PC-9 (cell line): ENCODE data around the gene ARID3A. TPM values are rescaled to one million over a fixed set of nuclear protein-coding genes. Genes with fewer than 3 reads are reported as not detected.

Source experiments
- BruUV-seq: library from RNA; stranded (reverse); fragments of 400-500 nt; replicated peaks from 2 replicates; lab custom pipeline; 2021; lab: Mats Ljungman, UMichigan
- CTCF ChIA-PET: fragments of 300-600 bp; sonication (Branson Sonifier 250); formaldehyde crosslinking; loops from one replicate; lab custom pipeline; 2022; ENCODE audit warnings: antibody characterized with exemption; lab: Charles Lee
- POLR2A ChIA-PET: fragments of 300-600 bp; sonication (Branson Sonifier 250); formaldehyde crosslinking; loops from one replicate; lab custom pipeline; 2022; ENCODE audit warnings: antibody characterized with exemption; ENCODE audit not compliant: unreplicated experiment; lab: Charles Lee
- DNase-seq, 2 experiments: peaks; one replicate each; pipeline versions ENCODE4 v3.0.0 to v3.0.0-alpha.2; 2015 to 2022; ENCODE audit warnings: mixed read lengths in 1 of 2
- H2AFZ ChIP-seq: fragments of 200-600 bp; sonication (generic); 2 replicates; pipeline ENCODE4 v1.8.1; 2017; ENCODE audit warnings: antibody characterized with exemption
- H3F3A ChIP-seq: fragments of 200-600 bp; sonication (generic); 2 replicates; pipeline ENCODE4 v1.8.1; 2017; ENCODE audit warnings: antibody characterized with exemption, mild to moderate bottlenecking, low read depth; ENCODE audit not compliant: insufficient read depth
- H3K27ac ChIP-seq: fragments of 200-600 bp; sonication (generic); 2 replicates; pipeline ENCODE4 v1.6.1; 2016; ENCODE audit warnings: mixed run types
- H3K27me3 ChIP-seq: fragments of 200-600 bp; sonication (generic); 2 replicates; pipeline ENCODE4 v1.6.1; 2016; ENCODE audit warnings: low read depth, mixed run types; ENCODE audit not compliant: insufficient read depth
- H3K36me3 ChIP-seq: fragments of 200-600 bp; sonication (generic); 2 replicates; pipeline ENCODE4 v1.6.1; 2016; ENCODE audit warnings: low read depth, mixed run types
- H3K4me1 ChIP-seq: fragments of 200-600 bp; sonication (generic); replicated peaks from 2 replicates; pipeline ENCODE4 v1.6.1; 2016; ENCODE audit warnings: mixed run types; ENCODE audit not compliant: insufficient read depth
- H3K4me2 ChIP-seq: fragments of 200-600 bp; sonication (generic); 2 replicates; pipeline ENCODE4 v1.6.1; 2017; ENCODE audit warnings: mixed run types
- H3K4me3 ChIP-seq: fragments of 200-600 bp; sonication (generic); 2 replicates; pipeline ENCODE4 v1.6.1; 2016; ENCODE audit warnings: mixed run types
- H3K79me2 ChIP-seq: fragments of 200-600 bp; sonication (generic); 2 replicates; pipeline ENCODE4 v1.6.1; 2017; ENCODE audit warnings: low read depth, mixed run types
- H3K9me2 ChIP-seq: fragments of 200-600 bp; sonication (generic); 2 replicates; pipeline ENCODE4 v1.8.1; 2017; ENCODE audit warnings: mild to moderate bottlenecking; ENCODE audit not compliant: insufficient read depth
- H3K9me3 ChIP-seq: fragments of 200-600 bp; sonication (generic); 2 replicates; pipeline ENCODE4 v1.8.1; 2016; ENCODE audit warnings: low read depth; ENCODE audit not compliant: insufficient read depth
- H4K20me1 ChIP-seq: fragments of 200-600 bp; sonication (generic); 2 replicates; pipeline ENCODE4 v1.8.1; 2017; ENCODE audit not compliant: insufficient read depth
- EZH2 ChIP-seq: fragments of 200-600 bp; sonication (generic); IDR thresholded peaks from 2 replicates; pipeline ENCODE4 v1.8.0; 2017; ENCODE audit warnings: antibody characterized with exemption, low read depth
- intact Hi-C: fragments of 100-400 bp; cut with micrococcal nuclease; formaldehyde crosslinking; loops from one replicate; pipeline ENCODE4 v1.10.0; 2022; ENCODE audit not compliant: unreplicated experiment
- total RNA-seq: library from RNA; stranded (reverse); gene quantifications from 2 replicates; pipeline ENCODE4 v1.2.3, GENCODE V29; 2021
- TF ChIP-seq, protein P1 (sequence below): fragments of 200-600 bp; sonication (generic); conservative IDR thresholded peaks from 2 replicates; pipeline ENCODE4 v1.6.1; 2017; ENCODE audit warnings: mixed run types, antibody characterized with exemption, mild to moderate bottlenecking, moderate library complexity

ARID3A gene
- total RNA-seq, 1 experiment from 2014 or later = 10.7 TPM

DNA sequence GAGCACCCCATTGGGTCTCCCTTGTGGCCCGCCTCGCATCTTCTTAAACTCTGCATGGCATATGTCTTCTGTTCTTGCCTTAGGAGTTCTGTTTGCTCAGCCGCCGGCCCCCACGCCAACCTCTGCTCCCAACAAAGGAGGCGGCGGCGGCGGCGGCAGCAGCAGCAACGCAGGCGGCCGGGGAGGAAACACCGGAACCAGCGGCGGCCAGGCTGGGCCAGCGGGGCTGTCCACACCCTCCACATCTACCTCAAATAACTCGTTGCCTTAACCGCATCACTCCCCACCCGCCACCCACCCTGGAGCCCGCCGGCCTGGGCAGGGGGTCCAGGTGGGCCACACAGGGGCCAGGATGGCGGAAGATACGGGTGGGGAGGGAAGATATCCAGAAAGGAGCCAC, 46.0 kb downstream of the ARID3A start:
- H3K4me2 ChIP-seq = no peak overlapping the region
- DNase-seq = no peak
- no peaks in the 10 kb centered on the region; the same call in 1 of the 2 replicates for H3K9me3 ChIP-seq
- no peaks in the 10 kb centered on the region for H4K20me1 ChIP-seq
- H3K9me2 ChIP-seq = no peaks in the 10 kb centered on the region
- no peaks in the 10 kb centered on the region for H3K79me2 ChIP-seq
- no peaks in the 10 kb centered on the region for H3K4me1 ChIP-seq
- H3K27ac ChIP-seq = no peak overlapping the region
- H3K27me3 ChIP-seq = no peaks in the 10 kb centered on the region
- no TSS peak for BruUV-seq
- H3K4me3 ChIP-seq = no peak overlapping the region
- H3K36me3 ChIP-seq = peaks cover 7% of the 10 kb centered on the region; the same call in 1 of the 2 replicates
- TF ChIP-seq, protein P1, sequence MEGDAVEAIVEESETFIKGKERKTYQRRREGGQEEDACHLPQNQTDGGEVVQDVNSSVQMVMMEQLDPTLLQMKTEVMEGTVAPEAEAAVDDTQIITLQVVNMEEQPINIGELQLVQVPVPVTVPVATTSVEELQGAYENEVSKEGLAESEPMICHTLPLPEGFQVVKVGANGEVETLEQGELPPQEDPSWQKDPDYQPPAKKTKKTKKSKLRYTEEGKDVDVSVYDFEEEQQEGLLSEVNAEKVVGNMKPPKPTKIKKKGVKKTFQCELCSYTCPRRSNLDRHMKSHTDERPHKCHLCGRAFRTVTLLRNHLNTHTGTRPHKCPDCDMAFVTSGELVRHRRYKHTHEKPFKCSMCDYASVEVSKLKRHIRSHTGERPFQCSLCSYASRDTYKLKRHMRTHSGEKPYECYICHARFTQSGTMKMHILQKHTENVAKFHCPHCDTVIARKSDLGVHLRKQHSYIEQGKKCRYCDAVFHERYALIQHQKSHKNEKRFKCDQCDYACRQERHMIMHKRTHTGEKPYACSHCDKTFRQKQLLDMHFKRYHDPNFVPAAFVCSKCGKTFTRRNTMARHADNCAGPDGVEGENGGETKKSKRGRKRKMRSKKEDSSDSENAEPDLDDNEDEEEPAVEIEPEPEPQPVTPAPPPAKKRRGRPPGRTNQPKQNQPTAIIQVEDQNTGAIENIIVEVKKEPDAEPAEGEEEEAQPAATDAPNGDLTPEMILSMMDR = no peak
- no peak for TF ChIP-seq EZH2
- POLR2A ChIA-PET = no interaction called here
- H3F3A ChIP-seq = peaks cover 8% of the 10 kb centered on the region; the same call in 1 of the 2 replicates
- CTCF ChIA-PET = no interaction called here
- intact Hi-C loops = no loop called here
- H2AFZ ChIP-seq = no peak overlapping the region

DNA sequence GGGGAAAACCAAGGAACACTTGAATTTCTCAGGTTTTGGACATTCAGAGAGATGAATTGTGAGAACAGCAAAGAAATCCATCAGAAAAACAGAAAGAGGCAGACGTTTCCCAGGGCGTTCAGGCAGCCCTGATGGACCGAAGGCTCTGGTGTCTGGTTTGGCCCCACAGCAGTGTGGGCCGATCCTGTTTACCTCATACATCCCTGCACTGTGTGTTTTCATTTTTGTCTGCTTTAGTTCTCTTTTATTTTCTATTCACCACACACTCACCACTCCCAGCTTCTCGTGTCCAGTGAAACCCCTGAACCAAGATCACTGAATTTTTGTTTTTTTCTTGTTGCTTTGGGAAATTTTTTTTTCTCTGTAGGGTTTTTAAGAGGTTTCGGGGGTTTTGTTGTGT, 46.4 kb downstream of the ARID3A start:
- BruUV-seq = no TSS peak

DNA sequence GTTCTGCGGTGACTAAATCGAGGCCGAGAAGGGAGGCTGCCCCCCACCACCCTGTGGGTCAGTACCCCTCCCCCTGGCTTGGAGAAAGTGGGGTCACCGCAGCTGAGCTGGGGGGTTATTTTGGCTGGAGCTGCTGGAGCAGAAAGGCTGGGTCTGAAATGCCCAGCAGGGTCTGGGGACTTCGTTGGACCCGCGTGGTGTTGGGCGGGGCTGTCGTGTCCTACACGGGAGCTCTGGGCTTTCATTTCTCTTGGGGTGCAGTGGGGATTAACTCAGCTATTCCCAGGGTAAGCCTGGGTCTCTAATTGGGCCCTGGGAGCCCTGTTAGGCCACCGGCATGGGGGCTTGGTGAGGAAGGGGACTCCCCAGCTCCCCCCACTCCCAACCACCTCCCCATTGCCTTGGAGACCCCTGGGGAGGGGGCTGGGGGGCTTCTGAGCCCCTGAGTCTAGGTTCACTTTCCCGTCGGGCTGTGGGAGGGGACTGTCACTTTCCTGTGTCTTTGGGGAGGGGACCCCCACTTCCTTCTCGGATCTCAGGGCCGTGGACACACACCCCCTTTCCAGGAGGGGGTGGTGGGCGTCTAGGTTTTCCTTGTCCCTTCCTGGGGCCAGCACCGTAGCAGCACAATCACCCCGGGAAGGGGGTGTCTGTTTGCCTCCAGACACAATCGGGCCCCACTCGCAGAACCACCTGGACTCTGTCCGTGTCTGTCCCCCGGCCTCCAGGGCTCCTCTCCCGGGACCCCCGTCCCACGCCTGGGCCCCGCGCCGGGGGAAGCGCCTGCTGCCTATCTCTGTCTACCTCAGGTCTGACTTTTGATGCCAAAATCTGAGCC, 48.1 kb downstream of the ARID3A start:
- ChIA-PET CTCF (no interaction called here), POLR2A (no interaction called here)
- H3K9me3 ChIP-seq = no peaks in the 10 kb centered on the region; the same call in 1 of the 2 replicates
- peaks cover 8% of the 10 kb centered on the region; the same call in 1 of the 2 replicates for H3F3A ChIP-seq
- H3K4me2 ChIP-seq = no peak overlapping the region
- H3K4me1 ChIP-seq = no peaks in the 10 kb centered on the region
- DNase-seq = no peak
- no peaks in the 10 kb centered on the region for H4K20me1 ChIP-seq
- H3K27ac ChIP-seq = no peak overlapping the region
- no peak overlapping the region for H2AFZ ChIP-seq
- intact Hi-C loops = no loop called here
- TF ChIP-seq, protein P1 = no peak
- no peak for TF ChIP-seq EZH2
- H3K4me3 ChIP-seq = no peak overlapping the region
- peaks cover 7% of the 10 kb centered on the region; the same call in 1 of the 2 replicates for H3K36me3 ChIP-seq
- H3K9me2 ChIP-seq = no peaks in the 10 kb centered on the region
- no peaks in the 10 kb centered on the region for H3K27me3 ChIP-seq
- no peaks in the 10 kb centered on the region for H3K79me2 ChIP-seq
- no TSS peak for BruUV-seq

More for the DNA sequence above, 46.4 kb downstream of the ARID3A start:
- Histone ChIP-seq H3K36me3 (peaks cover 7% of the 10 kb centered on the region; the same call in 1 of the 2 replicates), H3K27ac (no peak overlapping the region), H3K27me3 (no peaks in the 10 kb centered on the region), H3F3A (peaks cover 8% of the 10 kb centered on the region; the same call in 1 of the 2 replicates), H2AFZ (no peak overlapping the region), H3K9me3 (no peaks in the 10 kb centered on the region; the same call in 1 of the 2 replicates), H3K4me1 (no peaks in the 10 kb centered on the region), H4K20me1 (no peaks in the 10 kb centered on the region), H3K9me2 (no peaks in the 10 kb centered on the region), H3K4me2 (no peak overlapping the region), H3K4me3 (no peak overlapping the region), H3K79me2 (no peaks in the 10 kb centered on the region)
- ChIA-PET CTCF (no interaction called here), POLR2A (interaction anchor here (0.5 kb wide), 1 partner anchor 20 kb away, joined by 4 read pairs; no protein-coding TSS in a partner anchor)
- DNase-seq = no peak
- intact Hi-C loops = no loop called here
- TF ChIP-seq, protein P1 = no peak
- TF ChIP-seq EZH2 = no peak
